CD4-positive, alpha-beta T cell (primary cell): ENCODE data around the gene ICAM2. TPM values are rescaled to one million over a fixed set of nuclear protein-coding genes. Genes with fewer than 3 reads are reported as not detected.

Experiments used
- ATAC-seq: fragments of 200-7000 bp; cut with Tn5 transposase; one replicate; pipeline ENCODE4 v1.10.0; 2022; ENCODE audit warnings: mild to moderate bottlenecking; ENCODE audit not compliant: poor library complexity
- CTCF ChIA-PET: fragments of 350-600 bp; sonication (Branson Sonifier 250); formaldehyde crosslinking; loops from one replicate; lab custom pipeline; 2021; ENCODE audit warnings: antibody characterized with exemption, inconsistent platforms; lab: Charles Lee
- POLR2A ChIA-PET: fragments of 350-600 bp; sonication (Branson Sonifier 250); formaldehyde crosslinking; loops from one replicate; lab custom pipeline; 2021; ENCODE audit warnings: antibody characterized with exemption, inconsistent platforms; lab: Charles Lee
- DNase-seq, 14 experiments: peaks; one replicate each; pipeline ENCODE4 v3.0.0-alpha.2; 2013 to 2020; ENCODE audit warnings: mixed read lengths in 2 of 14
- H3K27ac ChIP-seq, 2 donors: one replicate each; pipeline versions ENCODE4 v1.5.1 to v1.7.0; 2013; ENCODE audit warnings: low read length in 2 of 2, low read depth in 1 of 2, mild to moderate bottlenecking in 1 of 2
- H3K27me3 ChIP-seq, 2 experiments: 1 replicate in 1 of 2; 2 replicates in 1 of 2; pipeline versions ENCODE4 v1.6.1 to v1.7.0; 2013; ENCODE audit warnings: low read length in 2 of 2, control low read depth in 1 of 2, mild to moderate bottlenecking in 1 of 2, moderate library complexity in 1 of 2; ENCODE audit not compliant: insufficient read depth in 2 of 2, control insufficient read depth in 1 of 2
- H3K36me3 ChIP-seq: one replicate; pipeline ENCODE4 v1.6.1; 2013; ENCODE audit warnings: low read length, control low read depth; ENCODE audit not compliant: insufficient read depth
- H3K4me1 ChIP-seq: one replicate; pipeline ENCODE4 v1.6.1; 2013; ENCODE audit warnings: low read length, control low read depth; ENCODE audit not compliant: insufficient read depth
- H3K4me3 ChIP-seq: one replicate; pipeline ENCODE4 v1.5.1; 2013; ENCODE audit warnings: mild to moderate bottlenecking, low read length, moderate library complexity
- H3K9me3 ChIP-seq, 2 experiments: 1 replicate in 1 of 2; 2 replicates in 1 of 2; pipeline versions ENCODE4 v1.6.1 to v1.7.0; 2013; ENCODE audit warnings: low read length in 2 of 2, mild to moderate bottlenecking in 2 of 2, control low read depth in 1 of 2, moderate library complexity in 1 of 2; ENCODE audit not compliant: control insufficient read depth in 1 of 2, insufficient read depth in 1 of 2
- H3K27ac Mint-ChIP-seq: one replicate; pipeline ENCODE4 v1.8.0; 2020; ENCODE audit warnings: mixed read lengths
- H3K27me3 Mint-ChIP-seq: one replicate; pipeline ENCODE4 v1.8.0; 2021; ENCODE audit warnings: mixed read lengths
- H3K36me3 Mint-ChIP-seq: one replicate; pipeline ENCODE4 v1.8.0; 2021; ENCODE audit warnings: low read depth, mixed read lengths
- H3K4me1 Mint-ChIP-seq: one replicate; pipeline ENCODE4 v1.8.0; 2021; ENCODE audit warnings: low read depth, mixed read lengths
- H3K4me3 Mint-ChIP-seq: one replicate; pipeline ENCODE4 v1.8.0; 2020; ENCODE audit warnings: mild to moderate bottlenecking, mixed read lengths
- H3K9me3 Mint-ChIP-seq: one replicate; pipeline ENCODE4 v1.8.0; 2020; ENCODE audit warnings: mixed read lengths
- intact Hi-C, 2 experiments: fragments of 100-400 bp; cut with DNase I in 1 of 2; cut with micrococcal nuclease in 1 of 2; formaldehyde crosslinking; loops; one replicate each; pipeline versions ENCODE4 v1.15.1 to v1.9.0; 2023 to 2025; cut with DNase I, micrococcal nuclease
- total RNA-seq, 174 experiments: library from RNA in 2 of 174; stranded (reverse) in 2 of 174; gene quantifications; one replicate each; pipeline ENCODE4 v1.2.3 and lab custom pipeline; 2021 to 2026
- TF ChIP-seq, protein P1 (sequence below): fragments of 200-600 bp; IDR thresholded peaks from one replicate; pipeline ENCODE4 v1.8.0; 2022; ENCODE audit warnings: antibody characterized with exemption, mild to moderate bottlenecking

Gene ICAM2
- total RNA-seq, 2 experiments from 2014 or later, result 50.6 to 54.7 TPM

GRCh38 chr17:63966646-63967264 is 53.7 kb downstream of the ICAM2 start:
- no peaks in the 10 kb centered on the region for H3K27me3 ChIP-seq
- intact Hi-C loops, result no loop called here
- CTCF ChIA-PET, result interaction anchor here (1.2 to 1.5 kb wide), 2 partner anchors 15 to 59 kb away, joined by 3 read pairs; no protein-coding TSS in a partner anchor
- H3K27ac ChIP-seq, result no peak overlapping the region
- H3K27ac Mint-ChIP-seq, result no peak overlapping the region
- H3K36me3 ChIP-seq, result no peaks in the 10 kb centered on the region
- H3K4me3 ChIP-seq, result no peak overlapping the region
- no peaks in the 10 kb centered on the region for H3K9me3 Mint-ChIP-seq
- POLR2A ChIA-PET, result interaction anchor here (1.0 kb wide), 1 partner anchor 179 kb away, joined by 4 read pairs; no protein-coding TSS in a partner anchor
- TF ChIP-seq, protein P1, sequence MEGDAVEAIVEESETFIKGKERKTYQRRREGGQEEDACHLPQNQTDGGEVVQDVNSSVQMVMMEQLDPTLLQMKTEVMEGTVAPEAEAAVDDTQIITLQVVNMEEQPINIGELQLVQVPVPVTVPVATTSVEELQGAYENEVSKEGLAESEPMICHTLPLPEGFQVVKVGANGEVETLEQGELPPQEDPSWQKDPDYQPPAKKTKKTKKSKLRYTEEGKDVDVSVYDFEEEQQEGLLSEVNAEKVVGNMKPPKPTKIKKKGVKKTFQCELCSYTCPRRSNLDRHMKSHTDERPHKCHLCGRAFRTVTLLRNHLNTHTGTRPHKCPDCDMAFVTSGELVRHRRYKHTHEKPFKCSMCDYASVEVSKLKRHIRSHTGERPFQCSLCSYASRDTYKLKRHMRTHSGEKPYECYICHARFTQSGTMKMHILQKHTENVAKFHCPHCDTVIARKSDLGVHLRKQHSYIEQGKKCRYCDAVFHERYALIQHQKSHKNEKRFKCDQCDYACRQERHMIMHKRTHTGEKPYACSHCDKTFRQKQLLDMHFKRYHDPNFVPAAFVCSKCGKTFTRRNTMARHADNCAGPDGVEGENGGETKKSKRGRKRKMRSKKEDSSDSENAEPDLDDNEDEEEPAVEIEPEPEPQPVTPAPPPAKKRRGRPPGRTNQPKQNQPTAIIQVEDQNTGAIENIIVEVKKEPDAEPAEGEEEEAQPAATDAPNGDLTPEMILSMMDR, result no peak
- H3K4me3 Mint-ChIP-seq, result no peak overlapping the region
- peaks cover 10% of the 10 kb centered on the region for H3K4me1 Mint-ChIP-seq
- H3K9me3 ChIP-seq, result no peaks in the 10 kb centered on the region
- H3K36me3 Mint-ChIP-seq, result no peaks in the 10 kb centered on the region
- H3K4me1 ChIP-seq, result peaks cover 9% of the 10 kb centered on the region
- ATAC-seq (peak; percentile 95), DNase-seq (peak in 4 of 14 experiments; percentile 29 to 74 (median 41))
- no peaks in the 10 kb centered on the region for H3K27me3 Mint-ChIP-seq

- no peak overlapping the region for H3K27ac ChIP-seq
- no peaks in the 10 kb centered on the region for H3K36me3 Mint-ChIP-seq
- no peak for ATAC-seq
- H3K4me1 ChIP-seq, result peaks cover 15% of the 10 kb centered on the region
- no peaks in the 10 kb centered on the region for H3K9me3 ChIP-seq
- H3K36me3 ChIP-seq, result no peaks in the 10 kb centered on the region
- CTCF ChIA-PET, result no interaction called here
- no peak overlapping the region for H3K4me3 ChIP-seq
- POLR2A ChIA-PET, result no interaction called here
- H3K27me3 Mint-ChIP-seq, result no peaks in the 10 kb centered on the region
- no peaks in the 10 kb centered on the region for H3K9me3 Mint-ChIP-seq
- H3K27me3 ChIP-seq, result no peaks in the 10 kb centered on the region
- intact Hi-C loops, result no loop called here
- no peak overlapping the region for H3K27ac Mint-ChIP-seq
- peaks cover 10% of the 10 kb centered on the region for H3K4me1 Mint-ChIP-seq
- DNase-seq, result no peak
- H3K4me3 Mint-ChIP-seq, result no peak overlapping the region
- TF ChIP-seq, protein P1, result no peak
Observed at GRCh38 chr17:63963123-63963522, 57.3 kb downstream of the ICAM2 start.

GRCh38 chr17:63962298-63962744 is 58.1 kb downstream of the ICAM2 start:
- ChIA-PET POLR2A (no interaction called here), CTCF (interaction anchor here (1.1 kb wide), 1 partner anchor 67 kb away, joined by 3 read pairs; no protein-coding TSS in a partner anchor)

More at GRCh38 chr17:63962298-63962744, 58.1 kb downstream of the ICAM2 start:
- H3K36me3 ChIP-seq, result no peaks in the 10 kb centered on the region
- H3K27me3 Mint-ChIP-seq, result no peaks in the 10 kb centered on the region
- intact Hi-C loops, result no loop called here
- no peaks in the 10 kb centered on the region for H3K9me3 ChIP-seq
- no peaks in the 10 kb centered on the region for H3K36me3 Mint-ChIP-seq
- H3K27me3 ChIP-seq, result no peaks in the 10 kb centered on the region
- H3K4me1 Mint-ChIP-seq, result peaks cover 8% of the 10 kb centered on the region
- H3K27ac ChIP-seq, result no peak overlapping the region
- TF ChIP-seq, protein P1, result no peak
- H3K4me3 Mint-ChIP-seq, result no peak overlapping the region
- H3K4me3 ChIP-seq, result no peak overlapping the region
- H3K27ac Mint-ChIP-seq, result no peak overlapping the region
- peaks cover 15% of the 10 kb centered on the region for H3K4me1 ChIP-seq
- DNase-seq (no peak), ATAC-seq (no peak)
- no peaks in the 10 kb centered on the region for H3K9me3 Mint-ChIP-seq
